Non-pigmented ciliary epithelial cell (primary cell): ENCODE results near the gene KLHL2.

Source experiments
- DNase-seq: peaks from one replicate; pipeline ENCODE4 v3.0.0-alpha.2; 2010; ENCODE audit warnings: low read depth

Gene KLHL2

GRCh38 chr4:165293061-165293460, 85.7 kb downstream of the KLHL2 start:
- DNase-seq: no peak

- no peak for DNase-seq
Measured at GRCh38 chr4:165293927-165294649, 86.7 kb downstream of the KLHL2 start.

- no peak for DNase-seq
Measured at GRCh38 chr4:165294907-165295306, 87.5 kb downstream of the KLHL2 start.

GRCh38 chr4:165297626-165298025, 90.3 kb downstream of the KLHL2 start:
- DNase-seq: no peak

DNA sequence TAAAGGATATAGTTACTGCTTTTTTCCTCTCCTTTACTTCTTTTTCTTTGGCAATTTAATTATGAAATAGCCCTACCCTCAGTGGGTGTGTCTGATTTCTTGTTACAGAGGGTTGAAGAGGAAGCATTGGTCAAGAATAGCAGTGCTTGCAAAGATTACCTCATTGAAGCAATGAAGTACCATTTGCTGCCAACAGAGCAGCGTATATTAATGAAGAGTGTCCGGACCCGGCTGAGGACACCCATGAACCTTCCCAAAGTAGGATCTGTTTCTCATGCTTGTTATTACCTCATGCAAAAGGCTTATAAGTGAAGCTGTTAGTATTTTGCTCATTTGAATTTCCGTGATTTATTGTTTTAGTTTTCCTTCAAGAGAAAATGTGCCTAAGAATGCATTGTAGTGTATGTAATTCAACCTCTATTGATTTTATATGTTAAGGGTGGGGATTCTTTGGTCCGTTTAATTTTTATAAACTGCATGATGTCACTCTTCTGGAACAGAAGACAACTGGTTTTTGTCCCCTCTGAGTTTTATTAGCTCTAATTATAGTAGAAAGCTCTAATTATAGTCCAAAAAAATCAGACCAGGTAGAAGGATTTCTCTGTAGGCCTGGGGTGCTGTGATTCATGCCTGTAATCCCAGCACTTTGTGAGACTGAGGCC, 92.2 kb downstream of the KLHL2 start:
- DNase-seq: no peak

GRCh38 chr4:165301833-165302232, 94.5 kb downstream of the KLHL2 start:
- no peak for DNase-seq

DNA sequence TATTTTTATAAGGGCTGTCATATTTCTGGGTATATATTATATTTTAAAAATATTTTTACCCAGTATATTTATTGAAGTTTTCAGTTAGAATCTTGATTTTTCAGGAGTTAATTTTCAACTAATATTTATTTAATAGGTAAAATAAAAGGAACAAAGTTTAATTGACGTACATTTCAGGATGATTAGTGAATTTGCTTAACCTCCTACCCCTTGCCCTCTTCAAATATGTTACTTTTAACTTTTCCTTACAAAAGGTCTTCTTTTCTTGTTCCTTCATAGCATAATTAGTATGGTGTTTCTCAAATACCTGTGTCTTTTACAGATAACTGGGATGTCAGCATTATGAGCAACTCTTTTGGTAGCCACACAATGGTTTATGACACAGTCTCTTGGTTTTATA, 95.3 kb downstream of the KLHL2 start:
- DNase-seq: no peak

GRCh38 chr4:165308166-165308565, 100.8 kb downstream of the KLHL2 start:
- no peak for DNase-seq

GRCh38 chr4:165308606-165309005, 101.2 kb downstream of the KLHL2 start:
- no peak for DNase-seq

GRCh38 chr4:165309456-165309855, 102.1 kb downstream of the KLHL2 start:
- DNase-seq: no peak

GRCh38 chr4:165312506-165312905, 105.1 kb downstream of the KLHL2 start:
- no peak for DNase-seq

- DNase-seq: no peak
Measured at GRCh38 chr4:165319030-165319429, 111.7 kb downstream of the KLHL2 start.

DNA sequence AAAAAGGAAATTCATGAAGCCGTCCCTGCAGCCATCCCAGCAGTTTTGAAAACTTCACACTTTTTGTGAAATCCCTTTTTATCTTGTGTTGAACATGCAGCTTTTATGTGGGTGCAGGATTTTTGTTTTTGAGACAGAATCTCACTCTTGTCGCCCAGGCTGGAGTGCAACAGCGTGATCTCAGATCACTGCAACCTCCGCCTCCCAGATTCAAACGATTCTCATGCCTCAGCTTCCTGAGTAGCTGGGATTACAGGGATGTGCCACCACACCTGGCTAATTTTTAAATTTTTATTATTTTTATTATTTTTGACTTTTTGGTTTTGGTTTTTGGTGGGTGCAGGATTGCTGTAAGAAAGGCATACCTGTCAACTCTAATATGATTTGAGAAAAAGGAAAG, 112.1 kb downstream of the KLHL2 start:
- no peak for DNase-seq

GRCh38 chr4:165324236-165324917, 117.0 kb downstream of the KLHL2 start:
- no peak for DNase-seq

- no peak for DNase-seq
Measured at GRCh38 chr4:165324918-165325304, 117.5 kb downstream of the KLHL2 start.

GRCh38 chr4:165325732-165326512, 118.6 kb downstream of the KLHL2 start:
- peak; percentile 88 for DNase-seq

- DNase-seq: no peak
Measured at GRCh38 chr4:165326831-165327210, 119.5 kb downstream of the KLHL2 start.

DNA sequence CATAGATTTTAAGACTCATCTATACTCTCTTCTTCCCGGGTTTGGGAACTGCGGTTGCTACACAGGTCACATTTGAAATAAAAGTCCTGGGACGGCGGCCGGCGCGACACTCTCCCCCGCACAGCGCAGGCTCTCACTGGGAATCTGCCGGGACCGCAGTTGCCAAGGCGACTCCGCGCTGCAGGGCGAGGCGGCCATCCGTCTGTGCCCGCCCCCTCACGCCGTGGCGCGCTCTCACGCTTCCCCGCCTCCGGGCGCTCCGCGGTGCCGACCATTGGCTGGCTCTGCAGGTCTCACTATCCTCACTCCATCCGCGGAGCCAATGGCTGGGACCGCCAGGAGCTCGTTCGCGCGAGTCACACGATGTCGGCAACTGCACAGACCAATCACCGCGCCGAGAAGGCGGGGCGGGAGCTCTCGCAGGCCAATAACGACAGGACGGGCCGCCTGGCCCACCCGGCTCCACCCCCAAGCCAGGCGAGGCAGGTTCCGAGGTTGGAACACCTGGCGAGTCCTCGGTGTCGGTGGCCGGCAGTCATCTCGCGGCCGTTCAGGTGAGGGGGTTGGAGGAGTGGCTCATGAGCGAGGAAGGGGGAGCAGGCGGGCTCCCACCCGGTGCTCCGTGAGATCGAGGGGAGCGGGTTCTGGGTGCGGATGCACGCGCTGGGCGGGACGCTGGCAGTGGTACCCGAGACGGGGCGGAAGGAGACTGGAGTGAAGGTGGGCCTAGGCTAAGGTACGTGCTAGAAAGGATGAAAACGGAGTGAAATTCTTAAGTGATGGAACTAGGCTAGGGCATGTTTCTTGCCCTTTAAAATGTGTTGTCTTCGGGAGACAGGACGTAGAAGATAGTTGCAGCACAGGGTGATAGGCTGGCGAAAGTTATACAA, 120.1 kb downstream of the KLHL2 start, which contains the start of gene MSMO1:
MSMO1 (plus strand) TSS at position 459 of the 890 bp plus-strand sequence. CDS start 5,702 bp downstream, outside the sequence.
- DNase-seq: peak; percentile 93

DNA sequence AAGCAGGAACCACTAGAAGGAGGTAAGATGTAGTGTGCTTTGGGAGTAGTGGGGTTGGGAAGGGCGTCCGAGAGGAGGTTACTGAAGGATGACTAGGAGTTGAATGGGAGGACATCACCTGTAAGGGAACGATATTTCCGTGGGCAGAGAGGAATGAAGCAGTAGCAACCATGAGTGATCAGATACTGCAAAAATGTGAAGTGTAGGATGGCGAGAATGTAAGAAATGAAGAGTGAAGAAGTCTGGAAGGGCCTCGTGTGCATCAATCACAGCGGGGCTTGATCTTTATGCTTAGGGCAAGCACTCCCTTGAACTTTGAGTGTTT, 120.7 kb downstream of the KLHL2 start:
- no peak for DNase-seq

DNA sequence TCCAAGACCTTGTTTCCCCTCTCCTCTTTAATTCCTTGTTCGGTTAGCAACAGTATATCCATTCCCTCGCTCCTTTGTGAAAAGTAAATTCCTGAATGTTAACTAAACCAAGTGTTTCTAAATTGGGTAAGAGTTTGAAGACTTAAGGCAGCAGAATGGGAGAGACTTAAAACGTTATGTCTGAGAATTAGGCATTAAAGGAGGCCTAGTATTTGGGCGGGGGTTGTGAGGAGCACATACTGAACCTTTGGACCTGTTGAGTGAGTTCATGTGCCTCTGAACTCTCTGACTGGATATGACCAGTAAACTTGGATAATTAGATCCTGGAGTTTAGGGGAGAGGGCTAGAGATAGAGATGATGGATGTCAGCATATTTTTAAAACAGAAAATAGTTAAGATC, 121.3 kb downstream of the KLHL2 start:
- no peak for DNase-seq

DNA sequence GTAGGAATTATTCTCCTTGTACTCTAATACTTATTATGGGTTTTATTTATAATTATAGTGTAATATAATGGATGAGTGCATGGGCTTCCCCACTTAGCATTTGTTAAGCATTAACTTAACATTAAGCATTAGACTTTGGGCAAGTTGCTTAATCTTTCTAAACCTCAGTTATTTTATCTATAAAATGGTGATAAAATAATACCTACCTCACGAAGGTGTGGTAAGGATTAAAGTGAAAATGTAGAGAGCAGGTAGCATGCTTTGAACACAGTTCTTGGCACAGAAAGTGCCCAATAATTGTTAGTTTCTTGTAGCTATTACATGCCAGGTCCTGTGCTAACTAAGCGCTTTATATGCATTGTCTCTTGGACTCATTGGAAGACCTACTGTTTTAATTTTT, 122.7 kb downstream of the KLHL2 start:
- DNase-seq: no peak

GRCh38 chr4:165330666-165331065, 123.3 kb downstream of the KLHL2 start:
- DNase-seq: no peak
